Right renal cortex interstitium (tissue), 3 donors: ENCODE measurements around the gene LINGO4. TPM values are rescaled to one million over a fixed set of nuclear protein-coding genes. Genes with fewer than 3 reads are reported as not detected.

Experiments
- DNase-seq, 3 donors: peaks; one replicate each; pipeline ENCODE4 v3.0.0-alpha.2; 2013; ENCODE audit warnings: low read depth in 3 of 3, low spot score in 2 of 3
- polyA plus RNA-seq, 3 donors: library from polyadenylated mRNA; unstranded; fragments of 120-200 nt; gene quantifications; one replicate each; pipeline ENCODE4 v1.2.1, GENCODE V29; 2013; ENCODE audit not compliant: insufficient read length in 3 of 3

The LINGO4 gene
- polyA plus RNA-seq, 3 donors = 0.04 TPM; not detected in 1

- DNase-seq = no peak
Observed at GRCh38 chr1:151834239-151834638, 29.0 kb upstream of the LINGO4 start.

- DNase-seq = no peak
Observed at GRCh38 chr1:151833172-151833900, 28.1 kb upstream of the LINGO4 start.

GRCh38 chr1:151832318-151832980 is 27.2 kb upstream of the LINGO4 start:
- no peak for DNase-seq

GRCh38 chr1:151831605-151832004 is 26.4 kb upstream of the LINGO4 start, which contains the start of gene RORC:
TSS of gene RORC (minus strand) at chr1:151831802. CDS start at chr1:151831764, 38 bp downstream.
- no peak for DNase-seq

GRCh38 chr1:151831256-151831591 is 26.0 kb upstream of the LINGO4 start:
- no peak for DNase-seq

GRCh38 chr1:151830055-151830454 is 24.8 kb upstream of the LINGO4 start:
- no peak for DNase-seq

GRCh38 chr1:151829352-151830046 is 24.3 kb upstream of the LINGO4 start:
- DNase-seq = no peak

- no peak for DNase-seq
Observed at GRCh38 chr1:151828921-151829320, 23.7 kb upstream of the LINGO4 start.

GRCh38 chr1:151827853-151828252 is 22.6 kb upstream of the LINGO4 start:
- DNase-seq = no peak

GRCh38 chr1:151825751-151826660 is 20.8 kb upstream of the LINGO4 start:
- no peak for DNase-seq

GRCh38 chr1:151825204-151825603 is 20.0 kb upstream of the LINGO4 start:
- no peak for DNase-seq

- DNase-seq = no peak
Observed at GRCh38 chr1:151823175-151823574, 18.0 kb upstream of the LINGO4 start.

GRCh38 chr1:151822404-151822803 is 17.2 kb upstream of the LINGO4 start:
- no peak for DNase-seq

- DNase-seq = no peak
Observed at GRCh38 chr1:151820940-151821339, 15.7 kb upstream of the LINGO4 start.

GRCh38 chr1:151819976-151820623 is 14.9 kb upstream of the LINGO4 start:
- no peak for DNase-seq

- no peak for DNase-seq
Observed at GRCh38 chr1:151819227-151819835, 14.1 kb upstream of the LINGO4 start.

- DNase-seq = no peak
Observed at GRCh38 chr1:151817353-151817730, 12.1 kb upstream of the LINGO4 start.

- no peak for DNase-seq
Observed at GRCh38 chr1:151816548-151817352, 11.5 kb upstream of the LINGO4 start.

GRCh38 chr1:151815716-151816327 is 10.6 kb upstream of the LINGO4 start:
- DNase-seq = no peak
